ENCODE measurements around the gene INTS11. TPM values are rescaled to one million over a fixed set of nuclear protein-coding genes. Genes with fewer than 3 reads are reported as not detected.

The INTS11 gene
- polyA plus RNA-seq, 3 donors = 46.2 to 154 (median 49.6) TPM

DNA sequence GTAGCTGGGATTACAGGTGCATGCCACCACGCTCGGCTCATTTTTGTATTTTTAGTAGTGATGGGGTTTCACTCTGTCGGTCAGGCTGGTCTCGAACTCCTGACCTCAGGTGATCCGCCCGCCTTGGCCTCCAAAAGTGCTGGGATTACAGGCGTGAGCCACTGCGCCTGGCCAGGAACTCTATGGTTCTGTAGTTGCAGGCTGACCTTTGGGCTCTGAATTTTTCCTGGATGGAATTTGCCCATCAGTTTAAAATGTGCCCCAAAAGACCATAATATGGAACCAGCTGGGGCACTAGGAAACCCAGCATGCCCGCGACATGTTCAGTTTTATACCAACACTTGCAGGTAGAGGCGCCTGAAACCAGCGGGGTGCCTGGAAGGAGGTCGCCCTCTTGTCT lies 45.8 kb downstream of the INTS11 start:
- H3K9me3 Mint-ChIP-seq = peaks cover 0 to 2% (median 0%) of the 10 kb centered on the region in 7 donors
- no peak overlapping the region for H3K27ac ChIP-seq (ENCODE audit: low read depth in 1 of 2, low read length in 2 of 2)
- H3K79me2 ChIP-seq (ENCODE audit: insufficient read depth, low read length) = no peaks in the 10 kb centered on the region
- DNase-seq = no peak
- intact Hi-C loops (cut with micrococcal nuclease) = no loop called here
- no peaks in the 10 kb centered on the region for H4K20me1 ChIP-seq (ENCODE audit: insufficient read depth, low read length)
- 98% methylated on average over 8 of the region's 13 CpGs for WGBS (ENCODE audit: insufficient coverage)
- no peaks in the 10 kb centered on the region for H3K9me3 ChIP-seq (replicated peaks in 1 of 2; ENCODE audit: control insufficient read depth in 1 of 2, insufficient read depth in 1 of 2, low read length in 2 of 2)
- TF ChIP-seq, protein P1, sequence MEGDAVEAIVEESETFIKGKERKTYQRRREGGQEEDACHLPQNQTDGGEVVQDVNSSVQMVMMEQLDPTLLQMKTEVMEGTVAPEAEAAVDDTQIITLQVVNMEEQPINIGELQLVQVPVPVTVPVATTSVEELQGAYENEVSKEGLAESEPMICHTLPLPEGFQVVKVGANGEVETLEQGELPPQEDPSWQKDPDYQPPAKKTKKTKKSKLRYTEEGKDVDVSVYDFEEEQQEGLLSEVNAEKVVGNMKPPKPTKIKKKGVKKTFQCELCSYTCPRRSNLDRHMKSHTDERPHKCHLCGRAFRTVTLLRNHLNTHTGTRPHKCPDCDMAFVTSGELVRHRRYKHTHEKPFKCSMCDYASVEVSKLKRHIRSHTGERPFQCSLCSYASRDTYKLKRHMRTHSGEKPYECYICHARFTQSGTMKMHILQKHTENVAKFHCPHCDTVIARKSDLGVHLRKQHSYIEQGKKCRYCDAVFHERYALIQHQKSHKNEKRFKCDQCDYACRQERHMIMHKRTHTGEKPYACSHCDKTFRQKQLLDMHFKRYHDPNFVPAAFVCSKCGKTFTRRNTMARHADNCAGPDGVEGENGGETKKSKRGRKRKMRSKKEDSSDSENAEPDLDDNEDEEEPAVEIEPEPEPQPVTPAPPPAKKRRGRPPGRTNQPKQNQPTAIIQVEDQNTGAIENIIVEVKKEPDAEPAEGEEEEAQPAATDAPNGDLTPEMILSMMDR (IDR thresholded peaks at IDR 0.05) = no peak
- no peak overlapping the region for H3K9ac ChIP-seq (ENCODE audit: insufficient read depth, low read length, poor library complexity, severe bottlenecking)
- H3K27me3 ChIP-seq (ENCODE audit: control insufficient read depth in 2 of 2, insufficient read depth in 2 of 2, low read length in 2 of 2) = no peaks in the 10 kb centered on the region
- peak overlapping the region in 1 of 7 donors; percentile 66 for H3K27ac Mint-ChIP-seq
- no peak overlapping the region for H2AFZ ChIP-seq (ENCODE audit: insufficient read depth, low read depth, low read length, poor library complexity, severe bottlenecking)
- H3K4me3 ChIP-seq (replicated peaks in 1 of 3; ENCODE audit: low read depth in 2 of 3, low read length in 3 of 3) = no peak overlapping the region
- H3K36me3 ChIP-seq (replicated peaks in 1 of 2; ENCODE audit: control insufficient read depth in 1 of 2, insufficient read depth in 2 of 2, low read length in 2 of 2) = no peaks in the 10 kb centered on the region
- H3K4me1 Mint-ChIP-seq = peaks cover 4% of the 10 kb centered on the region
- H3K36me3 Mint-ChIP-seq = no peaks in the 10 kb centered on the region
- H3K4me1 ChIP-seq (ENCODE audit: control insufficient read depth in 1 of 2, insufficient read depth in 2 of 2, low read length in 2 of 2) = peaks cover 8% of the 10 kb centered on the region in 2 donors
- no peak overlapping the region for H3K4me3 Mint-ChIP-seq
- H3K27me3 Mint-ChIP-seq (ENCODE audit: low read depth in 3 of 3) = peaks cover 1 to 3% (median 3%) of the 10 kb centered on the region in 3 donors
- H3K4me2 ChIP-seq (replicated peaks; ENCODE audit: extremely low read depth, low read length, poor library complexity, severe bottlenecking) = no peak overlapping the region

- H3K36me3 ChIP-seq (replicated peaks in 1 of 2; ENCODE audit: control insufficient read depth in 1 of 2, insufficient read depth in 2 of 2, low read length in 2 of 2) = no peaks in the 10 kb centered on the region
- H3K4me1 Mint-ChIP-seq = peaks cover 26% of the 10 kb centered on the region
- H3K27ac ChIP-seq (ENCODE audit: low read depth in 1 of 2, low read length in 2 of 2) = no peak overlapping the region
- peak overlapping the region in 1 of 2 donors; percentile 2 for H3K4me3 Mint-ChIP-seq
- H3K4me1 ChIP-seq (ENCODE audit: control insufficient read depth in 1 of 2, insufficient read depth in 2 of 2, low read length in 2 of 2) = peaks cover 28% of the 10 kb centered on the region in 2 donors
- 92% methylated on average over 6 of the region's 9 CpGs for WGBS (ENCODE audit: insufficient coverage)
- H3K27me3 ChIP-seq (ENCODE audit: control insufficient read depth in 2 of 2, insufficient read depth in 2 of 2, low read length in 2 of 2) = no peaks in the 10 kb centered on the region
- TF ChIP-seq, protein P1 (IDR thresholded peaks at IDR 0.05) = no peak
- H3K4me2 ChIP-seq (replicated peaks; ENCODE audit: extremely low read depth, low read length, poor library complexity, severe bottlenecking) = no peak overlapping the region
- intact Hi-C loops (cut with micrococcal nuclease) = no loop called here
- H2AFZ ChIP-seq (ENCODE audit: insufficient read depth, low read depth, low read length, poor library complexity, severe bottlenecking) = no peak overlapping the region
- H3K27ac Mint-ChIP-seq = no peak overlapping the region
- H3K9me3 Mint-ChIP-seq = peaks cover 0 to 2% (median 0%) of the 10 kb centered on the region in 7 donors
- H3K79me2 ChIP-seq (ENCODE audit: insufficient read depth, low read length) = peaks cover 27% of the 10 kb centered on the region
- H3K4me3 ChIP-seq (replicated peaks in 1 of 3; ENCODE audit: low read depth in 2 of 3, low read length in 3 of 3) = no peak overlapping the region
- DNase-seq = no peak
- no peak overlapping the region for H3K9ac ChIP-seq (ENCODE audit: insufficient read depth, low read length, poor library complexity, severe bottlenecking)
- H3K9me3 ChIP-seq (replicated peaks in 1 of 2; ENCODE audit: control insufficient read depth in 1 of 2, insufficient read depth in 1 of 2, low read length in 2 of 2) = no peaks in the 10 kb centered on the region
- H3K36me3 Mint-ChIP-seq = peaks cover 5 to 8% of the 10 kb centered on the region in 2 donors
- peaks cover 0 to 3% (median 0%) of the 10 kb centered on the region in 3 donors for H3K27me3 Mint-ChIP-seq (ENCODE audit: low read depth in 3 of 3)
- peaks cover 21% of the 10 kb centered on the region for H4K20me1 ChIP-seq (ENCODE audit: insufficient read depth, low read length)
Observed at GRCh38 chr1:1275836-1276235, 48.6 kb downstream of the INTS11 start.
